SW 1271 (cell line): ENCODE results near the gene STX16.

ENCODE experiments used
- DNase-seq, 2 experiments: peaks; one replicate each; lab custom pipeline; 2025; lab: John Stamatoyannopoulos, UW

STX16 gene

GRCh38 chr20:58676161-58676560 lies 25.1 kb downstream of the STX16 start:
- DNase-seq: no peak

GRCh38 chr20:58677079-58677604 lies 26.1 kb downstream of the STX16 start:
- DNase-seq: no peak

- no peak for DNase-seq
These were observed 26.7 kb downstream of the STX16 start for GRCh38 chr20:58677808-58678207.

GRCh38 chr20:58678806-58679205 lies 27.7 kb downstream of the STX16 start:
- no peak for DNase-seq

GRCh38 chr20:58682656-58683531 lies 31.8 kb downstream of the STX16 start:
- DNase-seq: no peak

GRCh38 chr20:58684291-58684690 lies 33.2 kb downstream of the STX16 start:
- no peak for DNase-seq

- DNase-seq: no peak
These were observed 34.9 kb downstream of the STX16 start for GRCh38 chr20:58685988-58686387.

GRCh38 chr20:58688414-58688813 lies 37.3 kb downstream of the STX16 start:
- DNase-seq: no peak

- no peak for DNase-seq
These were observed 37.8 kb downstream of the STX16 start for GRCh38 chr20:58688840-58689239.

GRCh38 chr20:58690396-58691135 lies 39.5 kb downstream of the STX16 start:
- DNase-seq: no peak

GRCh38 chr20:58691773-58692578 lies 40.9 kb downstream of the STX16 start:
- DNase-seq: no peak

- peak in 1 of 2 experiments; percentile 56 for DNase-seq
These were observed 41.6 kb downstream of the STX16 start, which contains the start of gene NPEPL1 for GRCh38 chr20:58692579-58693225. NPEPL1 (plus strand) TSS chr20:58692800; CDS start chr20:58692901, 101 bp downstream.

GRCh38 chr20:58693226-58694006 lies 42.3 kb downstream of the STX16 start:
- no peak for DNase-seq

GRCh38 chr20:58694241-58695083 lies 43.4 kb downstream of the STX16 start:
- DNase-seq: no peak

GRCh38 chr20:58695084-58695722 lies 44.1 kb downstream of the STX16 start:
- no peak for DNase-seq

- DNase-seq: no peak
These were observed 44.9 kb downstream of the STX16 start for GRCh38 chr20:58695895-58696375.

- no peak for DNase-seq
These were observed 45.4 kb downstream of the STX16 start for GRCh38 chr20:58696411-58696961.

GRCh38 chr20:58697201-58697866 lies 46.3 kb downstream of the STX16 start:
- no peak for DNase-seq
